WERI-Rb-1 (cell line): ENCODE measurements around the gene PLXNA4.

Experiments
- DNase-seq: peaks from one replicate; pipeline ENCODE4 v3.0.0-alpha.2; 2020
- H3K27ac ChIP-seq: fragments of 250-450 bp; sonication (Bioruptor Pico); 2 replicates; pipeline ENCODE4 v1.5.1; 2020; ENCODE audit warnings: mild to moderate bottlenecking, moderate library complexity
- H3K27me3 ChIP-seq: fragments of 250-450 bp; sonication (Bioruptor Pico); 2 replicates; pipeline ENCODE4 v1.5.1; 2021; ENCODE audit warnings: mild to moderate bottlenecking, low read depth, moderate library complexity; ENCODE audit not compliant: insufficient read depth, severe bottlenecking
- H3K36me3 ChIP-seq: fragments of 250-450 bp; sonication (Bioruptor Pico); 2 replicates; pipeline ENCODE4 v1.5.1; 2020; ENCODE audit warnings: mild to moderate bottlenecking, moderate library complexity
- H3K4me3 ChIP-seq: 2 replicates; pipeline ENCODE4 v1.5.1; 2011; ENCODE audit warnings: low read depth, mild to moderate bottlenecking, control low read depth, low read length
- H3K9me3 ChIP-seq: fragments of 250-450 bp; sonication (Bioruptor Pico); 2 replicates; pipeline ENCODE4 v1.5.1; 2021; ENCODE audit warnings: mild to moderate bottlenecking, moderate library complexity; ENCODE audit not compliant: severe bottlenecking
- CTCF ChIP-seq: IDR thresholded peaks from 2 replicates; pipeline ENCODE4 v1.5.1; 2011; ENCODE audit warnings: low read depth, mild to moderate bottlenecking, control low read depth, inconsistent platforms, low read length

PLXNA4 gene

GRCh38 chr7:132249256-132249971 is 326.9 kb downstream of the PLXNA4 start:
- DNase-seq = peak; percentile 59
- H3K27me3 ChIP-seq = no peaks in the 10 kb centered on the region
- H3K4me3 ChIP-seq = no peak overlapping the region
- no peak overlapping the region for H3K27ac ChIP-seq
- TF ChIP-seq CTCF = peak; percentile 75
- peaks cover 3% of the 10 kb centered on the region for H3K9me3 ChIP-seq
- no peaks in the 10 kb centered on the region for H3K36me3 ChIP-seq

- Histone ChIP-seq H3K36me3 (no peaks in the 10 kb centered on the region), H3K4me3 (no peak overlapping the region), H3K27me3 (no peaks in the 10 kb centered on the region), H3K27ac (no peak overlapping the region), H3K9me3 (peaks cover 3% of the 10 kb centered on the region)
- no peak for TF ChIP-seq CTCF
- no peak for DNase-seq
Observed at GRCh38 chr7:132248841-132249240, 327.4 kb downstream of the PLXNA4 start.

- Histone ChIP-seq H3K36me3 (no peaks in the 10 kb centered on the region), H3K27ac (no peak overlapping the region), H3K27me3 (no peaks in the 10 kb centered on the region), H3K4me3 (no peak overlapping the region), H3K9me3 (peaks cover 3% of the 10 kb centered on the region)
- no peak for DNase-seq
- TF ChIP-seq CTCF = no peak
Observed at GRCh38 chr7:132247995-132248618, 328.2 kb downstream of the PLXNA4 start.

GRCh38 chr7:132246591-132246990 is 329.7 kb downstream of the PLXNA4 start:
- Histone ChIP-seq H3K27me3 (no peaks in the 10 kb centered on the region), H3K9me3 (peaks cover 3% of the 10 kb centered on the region), H3K36me3 (no peaks in the 10 kb centered on the region), H3K4me3 (no peak overlapping the region), H3K27ac (no peak overlapping the region)
- DNase-seq = no peak
- TF ChIP-seq CTCF = no peak

GRCh38 chr7:132245539-132245938 is 330.7 kb downstream of the PLXNA4 start:
- Histone ChIP-seq H3K36me3 (no peaks in the 10 kb centered on the region), H3K27me3 (no peaks in the 10 kb centered on the region), H3K4me3 (no peak overlapping the region), H3K9me3 (peaks cover 3% of the 10 kb centered on the region), H3K27ac (no peak overlapping the region)
- TF ChIP-seq CTCF = no peak
- no peak for DNase-seq
